SK-N-SH (cell line): ENCODE data around the gene ADAMTS17. TPM values are rescaled to one million over a fixed set of nuclear protein-coding genes. Genes with fewer than 3 reads are reported as not detected.

Source experiments
- CTCF ChIA-PET: fragments of 300-600, 350-600 bp; formaldehyde crosslinking; extraction: SDS; loops from one replicate; lab custom pipeline; 2021; lab: Yijun Ruan, JAX
- POLR2A ChIA-PET: fragments of 350-600 bp; sonication (Branson Sonifier 250); formaldehyde crosslinking; extraction: SDS; loops from one replicate; lab custom pipeline; 2020; ENCODE audit warnings: antibody characterized with exemption, inconsistent platforms; lab: Yijun Ruan, JAX
- DNase-seq: peaks from one replicate; pipeline ENCODE4 v3.0.0; 2012
- H2AFZ ChIP-seq: fragments of 200-600 bp; sonication (generic); 2 replicates; pipeline ENCODE4 v1.8.1; 2016; ENCODE audit warnings: antibody characterized with exemption, mild to moderate bottlenecking, low read depth
- H3F3A ChIP-seq: fragments of 200-600 bp; sonication (generic); replicated peaks from 2 replicates; pipeline ENCODE3; 2016; ENCODE audit warnings: antibody characterized with exemption, mild to moderate bottlenecking; ENCODE audit not compliant: insufficient read depth
- H3K27ac ChIP-seq, 2 experiments: fragments of 200-500 bp in 1 of 2; fragments of 200-600 bp in 1 of 2; sonication (Bioruptor generic) in 1 of 2; sonication (generic), shearing (Covaris generic) in 1 of 2; 2 replicates each; pipeline versions ENCODE4 v1.5.1 to v1.6.1; 2014 to 2016; ENCODE audit warnings: low read depth in 2 of 2, inconsistent platforms in 1 of 2, low read length in 1 of 2, mild to moderate bottlenecking in 1 of 2, mixed read lengths in 1 of 2
- H3K27me3 ChIP-seq: fragments of 200-600 bp; sonication (generic), shearing (Covaris generic); 2 replicates; pipeline ENCODE4 v1.6.1; 2016; ENCODE audit warnings: mixed run types; ENCODE audit not compliant: insufficient read depth
- H3K36me3 ChIP-seq, 2 experiments: fragments of 200-500 bp in 1 of 2; fragments of 200-600 bp in 1 of 2; sonication (Bioruptor generic) in 1 of 2; sonication (generic) in 1 of 2; replicated peaks in 1 of 2; 2 replicates each; pipeline versions ENCODE3 to v1.5.1; 2014 to 2016; ENCODE audit warnings: low read length in 1 of 2, mild to moderate bottlenecking in 1 of 2; ENCODE audit not compliant: insufficient read depth in 2 of 2, control insufficient read depth in 1 of 2
- H3K4me1 ChIP-seq, 2 experiments: fragments of 200-500 bp in 1 of 2; fragments of 200-600 bp in 1 of 2; sonication (Bioruptor generic) in 1 of 2; sonication (generic), shearing (Covaris generic) in 1 of 2; 2 replicates each; pipeline versions ENCODE4 v1.5.1 to v1.6.1; 2014 to 2016; ENCODE audit warnings: low read depth in 1 of 2, low read length in 1 of 2, mixed run types in 1 of 2; ENCODE audit not compliant: insufficient read depth in 2 of 2, control insufficient read depth in 1 of 2
- H3K4me2 ChIP-seq: fragments of 200-600 bp; sonication (generic), shearing (Covaris generic); 2 replicates; pipeline ENCODE4 v1.6.1; 2017; ENCODE audit warnings: mixed run types
- H3K4me3 ChIP-seq, 2 experiments: fragments of 200-500 bp in 1 of 2; fragments of 200-600 bp in 1 of 2; sonication (Bioruptor generic) in 1 of 2; sonication (generic), shearing (Covaris generic) in 1 of 2; 2 replicates each; pipeline versions ENCODE4 v1.5.1 to v1.8.1; 2014 to 2016; ENCODE audit warnings: low read depth in 2 of 2, inconsistent platforms in 1 of 2, low read length in 1 of 2, mild to moderate bottlenecking in 1 of 2, mixed read lengths in 1 of 2, moderate library complexity in 1 of 2
- H3K79me2 ChIP-seq: fragments of 200-600 bp; sonication (generic); 2 replicates; pipeline ENCODE4 v1.8.1; 2017; ENCODE audit warnings: mild to moderate bottlenecking; ENCODE audit not compliant: insufficient read depth
- H3K9ac ChIP-seq: fragments of 200-600 bp; sonication (generic); 2 replicates; pipeline ENCODE4 v1.6.1; 2017; ENCODE audit warnings: mixed run types
- H3K9me2 ChIP-seq: fragments of 200-600 bp; sonication (generic); 2 replicates; pipeline ENCODE4 v1.6.1; 2017; ENCODE audit warnings: mixed run types
- H3K9me3 ChIP-seq: fragments of 200-600 bp; sonication (generic); 2 replicates; pipeline ENCODE4 v1.6.1; 2017; ENCODE audit warnings: mixed run types, mild to moderate bottlenecking, moderate library complexity
- H4K20me1 ChIP-seq: fragments of 200-600 bp; sonication (generic); 2 replicates; pipeline ENCODE4 v1.6.1; 2017; ENCODE audit warnings: mild to moderate bottlenecking, mixed run types; ENCODE audit not compliant: insufficient read depth
- CTCF ChIP-seq: fragments of 200-600 bp; sonication (generic); IDR thresholded peaks from 2 replicates; pipeline ENCODE4 v1.6.1; 2017; ENCODE audit warnings: antibody characterized with exemption, mild to moderate bottlenecking, moderate library complexity
- ELF1 ChIP-seq: IDR thresholded peaks from 2 replicates; pipeline ENCODE4 v1.4.0; 2012
- FOSL2 ChIP-seq: IDR thresholded peaks from 2 replicates; pipeline ENCODE4 v1.4.0; 2012; ENCODE audit warnings: low read depth, mild to moderate bottlenecking, moderate library complexity, borderline replicate concordance
- NFIC ChIP-seq: IDR thresholded peaks from 2 replicates; pipeline ENCODE4 v1.4.0; 2012; ENCODE audit warnings: borderline replicate concordance
- POLR2AphosphoS5 ChIP-seq: IDR thresholded peaks from 2 replicates; pipeline ENCODE4 v1.6.1; 2012; ENCODE audit warnings: low read depth, low read length
- SMC3 ChIP-seq: IDR thresholded peaks from 2 replicates; pipeline ENCODE4 v1.6.1; 2012; ENCODE audit warnings: low read depth, low read length, improper control_type of control experiment
- TEAD4 ChIP-seq: IDR thresholded peaks from 2 replicates; pipeline ENCODE4 v1.4.0; 2012; ENCODE audit warnings: mild to moderate bottlenecking, borderline replicate concordance; ENCODE audit not compliant: insufficient read depth
- ZBTB33 ChIP-seq: IDR thresholded peaks from 2 replicates; pipeline ENCODE4 v1.4.0; 2012; ENCODE audit warnings: low read depth, borderline replicate concordance
- WGBS: methylation state at CpG from one replicate; pipeline ENCODE4 v1.1.6; 2017; ENCODE audit warnings: low lambda C conversion rate; 5-methylcytosine and 5-hydroxymethylcytosine counted together
- polyA plus RNA-seq, 3 experiments: library from polyadenylated mRNA; depleted of rRNA; stranded (reverse); fragments of >200 nt; gene quantifications; 2 replicates each; pipeline ENCODE4 v1.2.3, GENCODE V29; 2012
- TF ChIP-seq, protein P1 (sequence below): IDR thresholded peaks from 2 replicates; pipeline ENCODE4 v1.6.1; 2012; ENCODE audit warnings: mild to moderate bottlenecking, low read depth, low read length, moderate library complexity
- TF ChIP-seq, protein P2 (sequence below): fragments of 150-350 bp; IDR thresholded peaks from 2 replicates; pipeline ENCODE4 v1.6.1; 2017; ENCODE audit warnings: antibody characterized with exemption, low read length, low read depth, borderline replicate concordance

ADAMTS17 gene
- polyA plus RNA-seq, 1 of the 3 experiments (the other 2 are of a cell fraction) = not detected

DNA sequence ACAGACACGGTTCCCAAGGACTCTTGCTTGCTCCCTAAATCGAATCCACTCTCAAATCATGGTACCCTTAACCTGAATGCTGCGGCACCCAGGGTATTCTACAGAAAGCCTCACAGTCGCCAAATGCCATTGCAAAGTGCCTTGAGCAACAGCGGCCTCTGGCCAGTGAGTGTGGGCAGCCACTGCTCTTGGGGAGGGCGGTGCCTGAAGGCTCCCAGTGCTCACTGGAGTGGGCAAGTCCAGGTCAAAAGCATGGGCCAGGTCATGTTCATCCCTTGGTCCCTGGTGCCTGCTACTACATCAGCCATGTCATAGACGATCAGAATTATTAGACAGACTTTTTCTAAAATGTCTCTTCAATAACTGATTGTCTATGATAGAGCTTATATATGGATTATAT lies 82.5 kb downstream of the ADAMTS17 start:
- H3K79me2 ChIP-seq = no peaks in the 10 kb centered on the region
- TF ChIP-seq TEAD4 (no peak), NFIC (no peak), SMC3 (no peak), FOSL2 (no peak), CTCF (no peak), ELF1 (no peak), POLR2AphosphoS5 (no peak), ZBTB33 (no peak)
- TF ChIP-seq, protein P1, sequence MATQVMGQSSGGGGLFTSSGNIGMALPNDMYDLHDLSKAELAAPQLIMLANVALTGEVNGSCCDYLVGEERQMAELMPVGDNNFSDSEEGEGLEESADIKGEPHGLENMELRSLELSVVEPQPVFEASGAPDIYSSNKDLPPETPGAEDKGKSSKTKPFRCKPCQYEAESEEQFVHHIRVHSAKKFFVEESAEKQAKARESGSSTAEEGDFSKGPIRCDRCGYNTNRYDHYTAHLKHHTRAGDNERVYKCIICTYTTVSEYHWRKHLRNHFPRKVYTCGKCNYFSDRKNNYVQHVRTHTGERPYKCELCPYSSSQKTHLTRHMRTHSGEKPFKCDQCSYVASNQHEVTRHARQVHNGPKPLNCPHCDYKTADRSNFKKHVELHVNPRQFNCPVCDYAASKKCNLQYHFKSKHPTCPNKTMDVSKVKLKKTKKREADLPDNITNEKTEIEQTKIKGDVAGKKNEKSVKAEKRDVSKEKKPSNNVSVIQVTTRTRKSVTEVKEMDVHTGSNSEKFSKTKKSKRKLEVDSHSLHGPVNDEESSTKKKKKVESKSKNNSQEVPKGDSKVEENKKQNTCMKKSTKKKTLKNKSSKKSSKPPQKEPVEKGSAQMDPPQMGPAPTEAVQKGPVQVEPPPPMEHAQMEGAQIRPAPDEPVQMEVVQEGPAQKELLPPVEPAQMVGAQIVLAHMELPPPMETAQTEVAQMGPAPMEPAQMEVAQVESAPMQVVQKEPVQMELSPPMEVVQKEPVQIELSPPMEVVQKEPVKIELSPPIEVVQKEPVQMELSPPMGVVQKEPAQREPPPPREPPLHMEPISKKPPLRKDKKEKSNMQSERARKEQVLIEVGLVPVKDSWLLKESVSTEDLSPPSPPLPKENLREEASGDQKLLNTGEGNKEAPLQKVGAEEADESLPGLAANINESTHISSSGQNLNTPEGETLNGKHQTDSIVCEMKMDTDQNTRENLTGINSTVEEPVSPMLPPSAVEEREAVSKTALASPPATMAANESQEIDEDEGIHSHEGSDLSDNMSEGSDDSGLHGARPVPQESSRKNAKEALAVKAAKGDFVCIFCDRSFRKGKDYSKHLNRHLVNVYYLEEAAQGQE = no peak
- TF ChIP-seq, protein P2, sequence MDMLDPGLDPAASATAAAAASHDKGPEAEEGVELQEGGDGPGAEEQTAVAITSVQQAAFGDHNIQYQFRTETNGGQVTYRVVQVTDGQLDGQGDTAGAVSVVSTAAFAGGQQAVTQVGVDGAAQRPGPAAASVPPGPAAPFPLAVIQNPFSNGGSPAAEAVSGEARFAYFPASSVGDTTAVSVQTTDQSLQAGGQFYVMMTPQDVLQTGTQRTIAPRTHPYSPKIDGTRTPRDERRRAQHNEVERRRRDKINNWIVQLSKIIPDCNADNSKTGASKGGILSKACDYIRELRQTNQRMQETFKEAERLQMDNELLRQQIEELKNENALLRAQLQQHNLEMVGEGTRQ = no peak
- TF ChIP-seq, all 33 proteins: peak for 0
- Histone ChIP-seq H3K9ac (no peak overlapping the region), H3K27ac (no peak overlapping the region), H3K9me2 (no peaks in the 10 kb centered on the region), H3F3A (no peaks in the 10 kb centered on the region), H3K4me3 (no peak overlapping the region), H2AFZ (no peak overlapping the region), H3K4me1 (no peaks in the 10 kb centered on the region), H3K27me3 (no peaks in the 10 kb centered on the region), H3K36me3 (no peaks in the 10 kb centered on the region), H4K20me1 (no peaks in the 10 kb centered on the region), H3K4me2 (no peak overlapping the region), H3K9me3 (no peaks in the 10 kb centered on the region)
- WGBS = 23% methylated on average over 6 of the region's 7 CpGs
- ChIA-PET POLR2A (no interaction called here), CTCF (no interaction called here)
- DNase-seq = no peak
